OCI-LY7 (cell line): ENCODE measurements around the gene PDLIM3. TPM values are rescaled to one million over a fixed set of nuclear protein-coding genes. Genes with fewer than 3 reads are reported as not detected.

Source experiments
- BruUV-seq: library from RNA; stranded (reverse); fragments of 400-500 nt; replicated peaks from 2 replicates; lab custom pipeline; 2021; lab: Mats Ljungman, UMichigan
- CTCF ChIA-PET: fragments of 300-600 bp; sonication (Branson Sonifier 250); formaldehyde crosslinking; loops from one replicate; lab custom pipeline; 2022; ENCODE audit warnings: antibody characterized with exemption; ENCODE audit not compliant: unreplicated experiment; lab: Charles Lee
- POLR2A ChIA-PET: fragments of 300-600 bp; sonication (Branson Sonifier 250); formaldehyde crosslinking; loops from one replicate; lab custom pipeline; 2022; ENCODE audit warnings: antibody characterized with exemption; lab: Charles Lee
- DNase-seq: peaks from one replicate; pipeline ENCODE4 v3.0.0-alpha.2; 2015; ENCODE audit warnings: low spot score
- H2AFZ ChIP-seq: fragments of 200-600 bp; sonication (generic), shearing (Covaris generic); 2 replicates; pipeline ENCODE4 v1.6.1; 2014; ENCODE audit warnings: mild to moderate bottlenecking, antibody characterized with exemption, low read length, moderate library complexity
- H3K27ac ChIP-seq: fragments of 200-600 bp; sonication (generic); 2 replicates; pipeline ENCODE4 v1.5.1; 2014; ENCODE audit warnings: mixed run types, low read depth, mild to moderate bottlenecking, moderate library complexity, low read length, inconsistent platforms; ENCODE audit not compliant: poor library complexity, severe bottlenecking
- H3K36me3 ChIP-seq: fragments of 200-600 bp; sonication (generic); 2 replicates; pipeline ENCODE4 v1.6.1; 2014; ENCODE audit warnings: mild to moderate bottlenecking, antibody characterized with exemption, low read length, moderate library complexity, mixed read lengths; ENCODE audit not compliant: insufficient read depth
- H3K4me1 ChIP-seq: fragments of 200-600 bp; sonication (generic); 2 replicates; pipeline ENCODE4 v1.5.1; 2014; ENCODE audit warnings: mild to moderate bottlenecking, low read length; ENCODE audit not compliant: insufficient read depth, poor library complexity, severe bottlenecking
- H3K4me2 ChIP-seq: fragments of 200-600 bp; sonication (generic); 2 replicates; pipeline ENCODE4 v1.6.1; 2014; ENCODE audit warnings: mild to moderate bottlenecking, low read length
- H3K4me3 ChIP-seq: fragments of 200-600 bp; sonication (generic); 2 replicates; pipeline ENCODE4 v1.5.1; 2014; ENCODE audit warnings: mild to moderate bottlenecking, low read depth, low read length; ENCODE audit not compliant: poor library complexity, severe bottlenecking
- H3K79me2 ChIP-seq: fragments of 200-600 bp; sonication (generic); 2 replicates; pipeline ENCODE4 v1.6.1; 2016; ENCODE audit warnings: low read depth, mild to moderate bottlenecking, low read length, moderate library complexity, mixed read lengths; ENCODE audit not compliant: insufficient read depth
- H3K9me2 ChIP-seq: fragments of 200-600 bp; sonication (generic); 2 replicates; pipeline ENCODE4 v1.6.1; 2016; ENCODE audit warnings: mild to moderate bottlenecking, low read length, mixed read lengths; ENCODE audit not compliant: insufficient read depth
- H3K9me3 ChIP-seq: fragments of 200-600 bp; sonication (generic); 2 replicates; pipeline ENCODE4 v1.6.1; 2014; ENCODE audit warnings: mild to moderate bottlenecking, mixed run types, low read length, mixed read lengths
- H4K20me1 ChIP-seq: fragments of 200-600 bp; sonication (generic); 2 replicates; pipeline ENCODE4 v1.6.1; 2014; ENCODE audit warnings: mild to moderate bottlenecking, antibody characterized with exemption, low read length, moderate library complexity, mixed read lengths; ENCODE audit not compliant: insufficient read depth
- CTCF ChIP-seq: fragments of 200-600 bp; sonication (generic); conservative IDR thresholded peaks from 2 replicates; pipeline ENCODE4 v1.5.1; 2014; ENCODE audit warnings: mild to moderate bottlenecking, antibody characterized with exemption, low read length, moderate library complexity, mixed read lengths
- EZH2phosphoT487 ChIP-seq: fragments of 200-600 bp; sonication (generic); IDR thresholded peaks from 2 replicates; pipeline ENCODE4 v1.6.1; 2018; ENCODE audit warnings: low read depth, borderline replicate concordance, mild to moderate bottlenecking, mixed run types, antibody characterized with exemption, low read length, moderate library complexity, mixed read lengths
- intact Hi-C: fragments of 100-400 bp; cut with micrococcal nuclease; formaldehyde crosslinking; loops from one replicate; pipeline ENCODE4 v1.10.0; 2022; ENCODE audit not compliant: unreplicated experiment
- total RNA-seq, 2 experiments: library from RNA; depleted of rRNA in 1 of 2; stranded (reverse); fragments of >200 nt in 1 of 2; shearing (Covaris generic) in 1 of 2; gene quantifications; 2 replicates each; pipeline ENCODE4 v1.2.3, GENCODE V29; 2014 to 2022

Gene PDLIM3
- total RNA-seq, 2 experiments from 2014 or later = 0.03 TPM; not detected in 1

- no peaks in the 10 kb centered on the region for H3K36me3 ChIP-seq
- ChIA-PET CTCF (no interaction called here), POLR2A (interaction anchor here (0.6 to 4.1 kb wide), 21 partner anchors 10 to 1192 kb away, joined by 3 to 61 read pairs (median 4); partner anchors contain the start of gene SORBS2)
- TF ChIP-seq CTCF = no peak
- TF ChIP-seq EZH2phosphoT487 = no peak
- no peaks in the 10 kb centered on the region for H3K79me2 ChIP-seq
- H3K4me2 ChIP-seq = 0 out of 2 replicates have a peak overlapping the region, but pooled peaks have one; percentile 85
- DNase-seq = no peak
- H4K20me1 ChIP-seq = no peaks in the 10 kb centered on the region
- BruUV-seq = no TSS peak
- no peaks in the 10 kb centered on the region for H3K9me2 ChIP-seq
- H3K27ac ChIP-seq = peak overlapping the region; percentile 81
- H3K4me3 ChIP-seq = peak overlapping the region; percentile 92
- peaks cover 54% of the 10 kb centered on the region for H3K4me1 ChIP-seq
- intact Hi-C loops = loop anchor here (5.0 to 10.0 kb wide), 6 partner anchors 166 to 719 kb away; partner anchors contain the start of genes ACSL1 and CYP4V2
- H2AFZ ChIP-seq = no peak overlapping the region
- no peaks in the 10 kb centered on the region for H3K9me3 ChIP-seq
These were observed 62.1 kb downstream of the PDLIM3 start for GRCh38 chr4:185473247-185473646.

GRCh38 chr4:185472103-185472542 lies 63.2 kb downstream of the PDLIM3 start:
- Histone ChIP-seq H2AFZ (peak overlapping the region; percentile 82), H3K36me3 (no peaks in the 10 kb centered on the region), H3K4me2 (peak overlapping the region; percentile 85), H4K20me1 (no peaks in the 10 kb centered on the region), H3K9me2 (no peaks in the 10 kb centered on the region), H3K4me3 (peak overlapping the region; percentile 92), H3K27ac (peak overlapping the region; percentile 81), H3K9me3 (no peaks in the 10 kb centered on the region), H3K79me2 (no peaks in the 10 kb centered on the region), H3K4me1 (peaks cover 44% of the 10 kb centered on the region)
- TF ChIP-seq CTCF = no peak
- no peak for TF ChIP-seq EZH2phosphoT487
- TSS peak; percentile 88 for BruUV-seq
- CTCF ChIA-PET = interaction anchor here (0.7 kb wide), 1 partner anchor 8 kb away, joined by 3 read pairs; no protein-coding TSS in a partner anchor
- peak; percentile 81 for DNase-seq
- POLR2A ChIA-PET = interaction anchor here (0.6 to 4.1 kb wide), 9 partner anchors 11 to 169 kb away, joined by 3 to 61 read pairs (median 5); no protein-coding TSS in a partner anchor
- intact Hi-C loops = loop anchor here (5.0 to 10.0 kb wide), 6 partner anchors 165 to 720 kb away; partner anchors contain the start of genes ACSL1 and CYP4V2
